ENCODE measurements around the gene RFT1.

Gene RFT1

DNA sequence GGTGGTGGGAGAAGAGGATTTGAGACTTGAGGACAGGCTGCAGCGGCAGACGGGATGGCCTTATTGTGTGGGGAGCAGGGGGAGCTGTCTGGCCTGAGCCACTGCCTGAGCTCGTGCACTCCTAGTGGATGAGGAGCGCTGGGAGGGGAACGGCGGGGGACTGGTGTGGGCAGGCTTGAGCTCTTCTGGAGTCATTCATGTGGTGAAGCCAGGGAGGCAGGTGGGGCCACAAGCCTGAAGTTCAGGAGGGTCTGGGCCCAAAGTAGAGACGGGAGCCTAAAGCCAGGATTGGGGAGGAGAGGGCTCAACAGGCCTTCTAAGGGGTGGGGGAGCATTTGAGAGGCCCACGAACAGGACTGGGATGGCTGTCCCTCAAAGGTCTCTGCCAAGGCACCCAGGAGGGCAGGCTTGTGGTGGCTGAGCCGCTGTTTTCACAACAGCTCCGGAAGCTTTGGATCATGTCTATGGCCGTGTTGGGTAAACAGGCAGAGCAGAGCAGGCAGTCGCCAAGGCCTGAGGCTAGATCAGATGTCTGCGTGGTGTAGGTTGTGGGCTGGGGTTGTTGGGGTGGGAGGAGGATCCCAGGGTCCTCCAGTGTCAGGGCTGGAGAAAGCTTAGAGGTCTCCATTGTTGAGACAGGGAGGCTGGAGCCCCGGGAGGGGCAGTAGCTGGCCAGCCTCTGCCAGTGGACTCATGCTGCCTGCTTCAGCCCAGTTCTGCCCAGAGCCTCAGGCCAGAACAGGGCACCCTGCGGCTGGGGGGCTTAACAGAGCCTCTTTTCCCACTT, 39.0 kb upstream of the RFT1 start:
- Histone ChIP-seq H3K9me3 (ENCODE audit: control insufficient read depth, low read length) (no peaks in the 10 kb centered on the region), H3K9ac (ENCODE audit: low read length) (peak overlapping the region; percentile 53), H3K27me3 (ENCODE audit: control insufficient read depth, insufficient read depth, low read length) (no peaks in the 10 kb centered on the region), H3K4me3 (ENCODE audit: low read length) (no peak overlapping the region), H3K36me3 (ENCODE audit: control insufficient read depth, insufficient read depth, low read length) (peaks cover 5% of the 10 kb centered on the region), H3K4me1 (ENCODE audit: control insufficient read depth, insufficient read depth, low read length) (peaks cover 81% of the 10 kb centered on the region)

DNA sequence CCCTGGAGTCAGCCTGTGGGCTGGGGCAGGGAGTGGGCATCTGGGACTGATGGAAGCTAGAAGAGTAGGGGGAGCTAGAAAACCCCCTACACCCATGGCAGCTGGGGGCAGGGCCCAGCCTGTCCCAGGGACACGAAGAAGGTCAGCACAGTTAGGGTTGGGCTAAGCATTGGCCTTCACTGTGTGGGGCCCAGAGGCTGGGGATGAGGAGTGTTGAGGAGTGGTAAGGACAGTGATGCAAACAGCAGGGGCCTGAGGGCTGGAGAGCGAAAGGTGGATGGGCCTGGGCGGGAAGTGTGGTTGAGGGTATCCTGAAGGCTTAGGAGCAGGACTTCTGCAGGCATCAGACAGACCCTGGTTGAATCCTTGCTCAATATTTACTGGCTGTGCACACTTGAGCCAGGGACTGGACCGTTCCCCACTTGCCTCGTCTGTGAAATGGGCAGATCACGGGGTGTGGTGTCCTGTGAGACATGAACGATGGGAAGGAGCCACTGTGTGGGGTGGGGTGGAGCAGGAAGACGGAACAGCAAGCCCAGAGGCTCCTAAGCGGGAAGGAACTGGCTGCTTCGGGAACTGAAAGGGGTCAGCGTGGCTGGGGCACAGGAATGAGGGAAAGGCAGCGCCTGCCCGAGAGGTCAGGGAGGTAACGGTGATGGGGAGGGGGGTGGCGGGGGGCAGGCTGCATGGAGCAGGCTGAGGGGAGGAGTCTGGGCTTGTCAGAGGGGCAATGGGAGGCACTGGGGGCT, 38.1 kb upstream of the RFT1 start:
- Histone ChIP-seq H3K9me3 (ENCODE audit: control insufficient read depth, low read length) (no peaks in the 10 kb centered on the region), H3K9ac (ENCODE audit: low read length) (no peak overlapping the region), H3K36me3 (ENCODE audit: control insufficient read depth, insufficient read depth, low read length) (peaks cover 5% of the 10 kb centered on the region), H3K4me3 (ENCODE audit: low read length) (no peak overlapping the region), H3K4me1 (ENCODE audit: control insufficient read depth, insufficient read depth, low read length) (peaks cover 87% of the 10 kb centered on the region), H3K27me3 (ENCODE audit: control insufficient read depth, insufficient read depth, low read length) (no peaks in the 10 kb centered on the region)

DNA sequence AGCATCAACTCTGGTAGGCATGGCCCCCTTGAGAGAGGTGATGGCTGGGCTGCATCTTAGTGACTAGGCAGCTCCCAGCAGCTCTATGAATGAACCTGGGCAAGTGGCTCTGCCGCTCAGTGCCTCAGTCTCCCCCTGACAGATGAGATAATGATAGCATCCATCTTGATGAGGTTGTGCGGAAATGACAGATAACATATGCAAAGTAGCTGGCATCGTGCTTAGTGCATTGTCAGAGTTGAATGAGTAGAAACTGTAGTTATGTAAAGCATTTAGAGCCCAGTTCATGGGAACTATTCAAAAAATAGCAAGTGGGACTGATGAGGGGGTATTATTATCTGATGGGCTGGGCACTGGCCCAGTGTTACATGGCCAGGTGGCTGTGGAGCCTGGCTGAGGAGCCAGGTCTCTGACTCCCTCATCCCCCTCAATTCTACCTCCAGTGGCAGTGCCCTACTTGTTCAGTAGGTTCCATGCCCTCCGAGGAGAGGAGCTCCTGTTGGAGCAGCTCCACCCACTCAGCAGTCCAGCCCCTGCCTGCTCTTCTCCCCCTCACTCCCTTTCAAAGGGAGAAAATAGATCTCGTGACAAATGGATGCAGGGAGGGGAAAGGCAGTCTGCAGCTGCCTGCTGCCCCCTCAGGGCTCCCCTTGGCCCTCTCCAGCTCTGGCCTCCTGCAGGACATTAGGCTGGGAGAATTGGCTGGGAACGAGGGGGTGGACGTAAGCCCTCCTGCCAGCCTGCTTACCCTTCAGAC, 37.4 kb upstream of the RFT1 start:
- Histone ChIP-seq H3K9ac (ENCODE audit: low read length) (no peak overlapping the region), H3K4me3 (ENCODE audit: low read length) (no peak overlapping the region), H3K4me1 (ENCODE audit: control insufficient read depth, insufficient read depth, low read length) (peaks cover 92% of the 10 kb centered on the region)

GRCh38 chr3:53166781-53167291, 36.6 kb upstream of the RFT1 start:
- Histone ChIP-seq H3K27me3 (ENCODE audit: control insufficient read depth, insufficient read depth, low read length) (no peaks in the 10 kb centered on the region), H3K9ac (ENCODE audit: low read length) (peak overlapping the region; percentile 20), H3K4me3 (ENCODE audit: low read length) (no peak overlapping the region), H3K4me1 (ENCODE audit: control insufficient read depth, insufficient read depth, low read length) (peaks cover 86% of the 10 kb centered on the region), H3K9me3 (ENCODE audit: control insufficient read depth, low read length) (no peaks in the 10 kb centered on the region), H3K36me3 (ENCODE audit: control insufficient read depth, insufficient read depth, low read length) (peaks cover 8% of the 10 kb centered on the region)

More for the DNA sequence above, 37.4 kb upstream of the RFT1 start:
- H3K9me3 ChIP-seq (ENCODE audit: control insufficient read depth, low read length), result no peaks in the 10 kb centered on the region
- no peaks in the 10 kb centered on the region for H3K27me3 ChIP-seq (ENCODE audit: control insufficient read depth, insufficient read depth, low read length)
- H3K36me3 ChIP-seq (ENCODE audit: control insufficient read depth, insufficient read depth, low read length), result peaks cover 5% of the 10 kb centered on the region

DNA sequence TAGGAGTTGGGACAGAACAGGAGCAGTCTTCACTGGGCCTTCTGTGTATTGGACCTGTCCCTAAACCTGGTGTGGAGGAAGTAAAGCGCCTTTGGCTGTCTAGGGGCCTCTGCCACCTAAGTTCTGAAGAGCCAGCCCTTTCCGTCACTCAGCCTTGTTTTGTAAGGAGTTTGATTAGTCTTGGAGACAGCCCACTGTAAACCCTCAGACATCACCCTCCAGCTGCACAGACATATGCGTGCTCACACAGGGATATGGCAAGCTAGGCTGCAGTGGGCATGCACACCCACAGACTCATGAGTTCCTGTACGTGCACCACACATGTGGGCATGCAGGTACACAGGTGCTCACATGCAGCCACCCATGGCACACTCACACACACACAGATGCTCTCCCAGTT, 36.0 kb upstream of the RFT1 start:
- H3K4me1 ChIP-seq (ENCODE audit: control insufficient read depth, insufficient read depth, low read length), result peaks cover 79% of the 10 kb centered on the region
- H3K9ac ChIP-seq (ENCODE audit: low read length), result no peak overlapping the region
- H3K36me3 ChIP-seq (ENCODE audit: control insufficient read depth, insufficient read depth, low read length), result peaks cover 8% of the 10 kb centered on the region
- H3K27me3 ChIP-seq (ENCODE audit: control insufficient read depth, insufficient read depth, low read length), result no peaks in the 10 kb centered on the region
- no peak overlapping the region for H3K4me3 ChIP-seq (ENCODE audit: low read length)
- H3K9me3 ChIP-seq (ENCODE audit: control insufficient read depth, low read length), result no peaks in the 10 kb centered on the region

DNA sequence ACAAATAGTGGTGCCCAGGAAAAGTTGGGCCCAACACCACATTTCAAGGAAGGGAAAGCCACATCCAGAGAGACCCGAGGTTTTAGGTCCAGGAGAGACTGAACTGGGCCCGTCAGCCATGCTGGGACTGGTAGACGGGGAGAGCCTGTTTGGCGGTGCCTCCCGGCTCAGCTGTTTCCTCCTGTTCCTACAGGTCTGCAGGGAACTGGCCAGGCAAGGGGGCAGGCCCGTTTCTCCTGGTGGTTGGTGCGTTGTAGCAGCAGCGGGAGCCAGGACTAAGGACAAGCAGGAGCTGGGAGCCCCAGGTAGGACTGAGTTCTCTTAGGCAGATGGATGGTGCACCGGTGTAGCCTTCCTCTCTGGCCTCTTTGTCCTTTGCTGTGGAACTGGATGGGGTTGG, 34.7 kb upstream of the RFT1 start:
- no peaks in the 10 kb centered on the region for H3K9me3 ChIP-seq (ENCODE audit: control insufficient read depth, low read length)
- no peaks in the 10 kb centered on the region for H3K27me3 ChIP-seq (ENCODE audit: control insufficient read depth, insufficient read depth, low read length)
- no peak overlapping the region for H3K9ac ChIP-seq (ENCODE audit: low read length)
- H3K4me1 ChIP-seq (ENCODE audit: control insufficient read depth, insufficient read depth, low read length), result peaks cover 73% of the 10 kb centered on the region
- H3K36me3 ChIP-seq (ENCODE audit: control insufficient read depth, insufficient read depth, low read length), result peaks cover 7% of the 10 kb centered on the region
- H3K4me3 ChIP-seq (ENCODE audit: low read length), result no peak overlapping the region

DNA sequence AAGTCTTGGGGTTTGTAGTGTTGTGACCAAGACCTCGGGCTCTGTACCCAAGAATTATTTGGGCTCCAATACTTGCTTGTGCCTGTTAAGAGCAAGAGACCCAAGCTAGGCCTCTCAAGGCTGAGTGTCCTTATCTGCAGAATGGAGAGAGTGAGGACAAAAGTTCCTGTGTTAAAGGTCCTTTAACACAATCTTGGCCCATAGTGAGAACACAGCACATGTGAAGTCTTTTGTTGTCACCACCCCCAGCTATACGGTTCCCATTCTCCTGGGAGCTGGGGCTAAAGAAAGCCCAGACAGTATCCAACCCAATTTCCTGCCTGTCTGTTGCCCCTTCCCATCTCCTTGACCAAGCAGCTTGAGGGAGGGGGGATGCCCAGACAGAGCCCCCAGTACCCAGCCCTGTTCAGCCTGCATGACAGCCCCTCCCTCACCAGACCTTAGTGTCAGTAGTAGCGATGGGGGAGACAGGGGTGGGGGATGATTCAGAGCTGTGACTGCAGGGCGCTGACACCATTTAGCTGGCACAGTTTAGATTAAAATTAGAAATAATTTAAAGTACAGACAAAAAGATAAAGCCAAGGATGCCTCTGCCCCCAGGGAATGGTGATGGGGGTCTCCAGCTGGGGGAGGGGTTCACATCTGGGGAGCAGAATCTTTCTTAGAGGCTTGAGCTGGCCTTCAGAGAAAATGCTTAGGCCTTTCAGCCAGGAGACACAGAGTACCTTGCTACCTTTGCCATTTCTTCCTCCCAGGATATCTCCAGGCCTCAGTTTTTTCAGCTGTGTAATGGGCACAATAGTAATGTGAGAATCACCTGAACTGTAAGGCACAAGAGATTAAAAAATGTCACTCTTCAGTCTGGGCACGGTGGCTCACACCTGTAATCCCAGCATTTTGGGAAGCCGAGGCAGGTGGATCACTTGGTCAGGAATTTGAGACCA, 33.5 kb upstream of the RFT1 start:
- no peaks in the 10 kb centered on the region for H3K9me3 ChIP-seq (ENCODE audit: control insufficient read depth, low read length)
- peaks cover 73% of the 10 kb centered on the region for H3K4me1 ChIP-seq (ENCODE audit: control insufficient read depth, insufficient read depth, low read length)
- H3K27me3 ChIP-seq (ENCODE audit: control insufficient read depth, insufficient read depth, low read length), result no peaks in the 10 kb centered on the region
- H3K36me3 ChIP-seq (ENCODE audit: control insufficient read depth, insufficient read depth, low read length), result peaks cover 3% of the 10 kb centered on the region
- peak overlapping the region; percentile 74 for H3K9ac ChIP-seq (ENCODE audit: low read length)
- peak overlapping the region; percentile 95 for H3K4me3 ChIP-seq (ENCODE audit: low read length)

DNA sequence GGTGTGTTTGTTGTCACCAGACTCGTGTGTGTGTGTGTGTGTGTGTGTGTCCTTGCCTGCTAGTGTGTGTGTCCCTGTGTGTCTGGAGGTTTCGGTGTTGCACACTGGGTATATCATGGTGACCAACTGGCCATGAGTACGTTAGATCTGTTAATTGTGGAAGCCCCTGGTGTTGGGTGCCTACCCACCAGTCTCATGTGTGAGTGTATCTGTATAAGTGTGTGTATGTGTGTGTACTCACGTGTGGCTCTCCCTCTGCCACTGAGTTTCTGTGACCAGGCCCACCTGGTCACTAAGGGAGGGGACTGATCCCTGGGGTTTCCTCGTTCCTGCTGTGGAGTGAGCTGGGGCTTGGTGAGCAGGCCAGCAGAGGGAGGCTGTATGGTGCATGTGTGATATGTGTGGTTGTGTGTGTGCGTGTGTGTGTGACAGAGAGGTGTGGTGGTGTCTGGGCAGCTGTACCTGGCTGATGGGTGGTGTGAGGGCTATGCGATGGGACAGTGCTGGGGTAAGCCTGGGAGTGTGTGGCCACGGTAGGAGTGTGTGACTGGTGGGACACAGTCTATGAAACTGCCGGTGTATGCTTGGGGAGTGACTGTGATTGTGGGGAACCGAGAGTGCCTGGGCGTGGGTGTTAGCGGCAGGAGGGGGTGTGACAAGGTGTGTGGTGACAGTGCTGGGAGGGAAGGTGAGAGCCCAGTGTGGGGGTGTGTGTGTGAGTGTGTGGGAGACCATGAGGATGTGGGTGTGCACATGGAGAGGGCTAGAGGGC, 32.6 kb upstream of the RFT1 start:
- H3K36me3 ChIP-seq (ENCODE audit: control insufficient read depth, insufficient read depth, low read length), result peaks cover 3% of the 10 kb centered on the region
- H3K27me3 ChIP-seq (ENCODE audit: control insufficient read depth, insufficient read depth, low read length), result no peaks in the 10 kb centered on the region
- H3K4me3 ChIP-seq (ENCODE audit: low read length), result peak overlapping the region; percentile 95
- H3K9ac ChIP-seq (ENCODE audit: low read length), result peak overlapping the region; percentile 74
- no peaks in the 10 kb centered on the region for H3K9me3 ChIP-seq (ENCODE audit: control insufficient read depth, low read length)
- peaks cover 73% of the 10 kb centered on the region for H3K4me1 ChIP-seq (ENCODE audit: control insufficient read depth, insufficient read depth, low read length)

- H3K27me3 ChIP-seq (ENCODE audit: control insufficient read depth, insufficient read depth, low read length), result no peaks in the 10 kb centered on the region
- H3K4me3 ChIP-seq (ENCODE audit: low read length), result peak overlapping the region; percentile 95
- H3K4me1 ChIP-seq (ENCODE audit: control insufficient read depth, insufficient read depth, low read length), result peaks cover 73% of the 10 kb centered on the region
- peaks cover 3% of the 10 kb centered on the region for H3K36me3 ChIP-seq (ENCODE audit: control insufficient read depth, insufficient read depth, low read length)
- H3K9ac ChIP-seq (ENCODE audit: low read length), result peak overlapping the region; percentile 82
- no peaks in the 10 kb centered on the region for H3K9me3 ChIP-seq (ENCODE audit: control insufficient read depth, low read length)
These were observed 31.8 kb upstream of the RFT1 start for GRCh38 chr3:53161820-53162671.

DNA sequence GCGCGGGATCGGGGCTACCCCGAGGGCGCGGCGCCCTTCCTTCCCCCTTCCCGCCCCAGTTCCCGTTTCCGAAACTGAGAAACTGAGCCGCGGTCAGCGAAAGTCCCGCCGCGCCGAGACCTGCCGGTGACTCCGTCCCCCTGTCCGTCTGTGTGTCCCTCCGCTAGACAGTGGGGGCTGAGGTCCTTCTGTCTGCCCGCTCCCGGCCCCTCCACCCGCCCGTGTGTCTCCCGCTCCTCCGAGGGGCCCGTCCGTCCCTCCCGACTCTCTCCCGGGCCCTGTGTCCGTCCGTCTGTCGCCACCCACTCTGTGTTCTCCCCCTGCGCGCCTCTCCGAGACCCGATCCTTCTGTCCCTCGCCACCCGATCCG, 31.2 kb upstream of the RFT1 start:
- H3K36me3 ChIP-seq (ENCODE audit: control insufficient read depth, insufficient read depth, low read length), result peaks cover 3% of the 10 kb centered on the region
- no peaks in the 10 kb centered on the region for H3K27me3 ChIP-seq (ENCODE audit: control insufficient read depth, insufficient read depth, low read length)
- peak overlapping the region; percentile 82 for H3K9ac ChIP-seq (ENCODE audit: low read length)
- no peaks in the 10 kb centered on the region for H3K9me3 ChIP-seq (ENCODE audit: control insufficient read depth, low read length)
- peak overlapping the region; percentile 42 for H3K4me3 ChIP-seq (ENCODE audit: low read length)
- peaks cover 72% of the 10 kb centered on the region for H3K4me1 ChIP-seq (ENCODE audit: control insufficient read depth, insufficient read depth, low read length)
